Neural cell (in vitro differentiated cells): ENCODE results near the gene KRTAP12-1. TPM values are rescaled to one million over a fixed set of nuclear protein-coding genes. Genes with fewer than 3 reads are reported as not detected.

ENCODE experiments used
- H2AFZ ChIP-seq: fragments of 200-600, 300-800 bp; sonication (generic), shearing (Covaris generic); 2 replicates; pipeline ENCODE4 v1.6.0; 2014; ENCODE audit warnings: low read depth, mild to moderate bottlenecking, antibody characterized with exemption, low read length, moderate library complexity
- H3F3A ChIP-seq: fragments of 200-600 bp; shearing (Covaris generic); 2 replicates; pipeline ENCODE4 v1.6.1; 2016; ENCODE audit warnings: mild to moderate bottlenecking, moderate library complexity, mixed read lengths, antibody characterized with exemption, low read length; ENCODE audit not compliant: insufficient read depth, poor library complexity, severe bottlenecking
- H3K27ac ChIP-seq: fragments of 200-600, 300-800 bp; sonication (generic), shearing (Covaris generic); 2 replicates; pipeline ENCODE4 v1.5.1; 2014; ENCODE audit warnings: mild to moderate bottlenecking, low read length, moderate library complexity
- H3K27me3 ChIP-seq: fragments of 300-800, 200-600 bp; sonication (generic), shearing (Covaris generic); 2 replicates; pipeline ENCODE4 v1.6.0; 2014; ENCODE audit warnings: mild to moderate bottlenecking, low read depth, low read length, moderate library complexity; ENCODE audit not compliant: insufficient read depth
- H3K36me3 ChIP-seq: fragments of 300-800, 200-600 bp; sonication (generic), shearing (Covaris generic); 2 replicates; pipeline ENCODE4 v1.5.1; 2014; ENCODE audit warnings: mild to moderate bottlenecking, antibody characterized with exemption, low read length, moderate library complexity; ENCODE audit not compliant: insufficient read depth
- H3K4me2 ChIP-seq: fragments of 300-800, 200-600 bp; sonication (generic), shearing (Covaris generic); 2 replicates; pipeline ENCODE4 v1.6.0; 2014; ENCODE audit warnings: mild to moderate bottlenecking, low read length
- H3K4me3 ChIP-seq: fragments of 300-800, 200-600 bp; sonication (generic), shearing (Covaris generic); 2 replicates; pipeline ENCODE4 v1.5.1; 2014; ENCODE audit warnings: mild to moderate bottlenecking, low read length, moderate library complexity
- H3K79me2 ChIP-seq: fragments of 200-600 bp; shearing (Covaris generic); replicated peaks from 2 replicates; pipeline ENCODE4 v1.6.0; 2014; ENCODE audit warnings: mild to moderate bottlenecking, low read length, moderate library complexity; ENCODE audit not compliant: insufficient read depth
- H3K9ac ChIP-seq: fragments of 300-800, 200-600 bp; sonication (generic), shearing (Covaris generic); 2 replicates; pipeline ENCODE4 v1.6.1; 2016; ENCODE audit warnings: mild to moderate bottlenecking, low read length, mixed read lengths
- H3K9me2 ChIP-seq: fragments of 200-600 bp; shearing (Covaris generic); 2 replicates; pipeline ENCODE4 v1.6.1; 2016; ENCODE audit warnings: mild to moderate bottlenecking, low read length, mixed read lengths; ENCODE audit not compliant: insufficient read depth
- H3K9me3 ChIP-seq: fragments of 200-600, 300-800 bp; sonication (generic), shearing (Covaris generic); 2 replicates; pipeline ENCODE4 v1.6.1; 2016; ENCODE audit warnings: mild to moderate bottlenecking, mixed run types, low read length, moderate library complexity, mixed read lengths
- H4K20me1 ChIP-seq: fragments of 200-600 bp; shearing (Covaris generic); 2 replicates; pipeline ENCODE4 v1.6.1; 2016; ENCODE audit warnings: mild to moderate bottlenecking, mixed run types; ENCODE audit not compliant: insufficient read depth
- CTCF ChIP-seq: fragments of 450-650 bp; IDR thresholded peaks from 2 replicates; pipeline ENCODE4 v1.5.1; 2014; ENCODE audit warnings: antibody characterized with exemption, mild to moderate bottlenecking, moderate library complexity; ENCODE audit not compliant: poor library complexity, severe bottlenecking
- EP300 ChIP-seq: fragments of 450-650 bp; conservative IDR thresholded peaks from 2 replicates; pipeline ENCODE4 v1.6.1; 2014; ENCODE audit warnings: antibody characterized with exemption, mild to moderate bottlenecking, moderate library complexity; ENCODE audit not compliant: poor library complexity, severe bottlenecking
- EZH2 ChIP-seq: fragments of 200-600, 300-800 bp; shearing (Covaris generic), sonication (generic); IDR thresholded peaks from 2 replicates; pipeline ENCODE4 v1.6.1; 2014; ENCODE audit warnings: antibody characterized with exemption, low read length, borderline replicate concordance, mild to moderate bottlenecking; ENCODE audit not compliant: insufficient read depth, poor library complexity, severe bottlenecking
- MXI1 ChIP-seq: fragments of 450-650 bp; conservative IDR thresholded peaks from 2 replicates; pipeline ENCODE4 v1.6.1; 2014; ENCODE audit warnings: antibody characterized with exemption, mild to moderate bottlenecking; ENCODE audit not compliant: poor library complexity, severe bottlenecking
- POLR2AphosphoS5 ChIP-seq: IDR thresholded peaks from 2 replicates; pipeline ENCODE4 v1.6.1; 2012
- RAD21 ChIP-seq: fragments of 450-650 bp; conservative IDR thresholded peaks from 2 replicates; pipeline ENCODE4 v1.6.1; 2014; ENCODE audit warnings: antibody characterized with exemption, mild to moderate bottlenecking, moderate library complexity
- REST ChIP-seq: IDR thresholded peaks from 2 replicates; pipeline ENCODE4 v1.6.1; 2012; ENCODE audit warnings: borderline replicate concordance
- SMC3 ChIP-seq: fragments of 450-650 bp; conservative IDR thresholded peaks from 2 replicates; pipeline ENCODE4 v1.6.1; 2014; ENCODE audit warnings: antibody characterized with exemption, mild to moderate bottlenecking, moderate library complexity; ENCODE audit not compliant: poor library complexity
- TAF1 ChIP-seq: IDR thresholded peaks from 2 replicates; pipeline ENCODE4 v1.6.1; 2012; ENCODE audit warnings: low read depth
- polyA plus RNA-seq: library from polyadenylated mRNA; depleted of rRNA; stranded (reverse); fragments of >200 nt; gene quantifications from 2 replicates; pipeline ENCODE4 v1.2.3, GENCODE V29; 2014

KRTAP12-1 gene
- polyA plus RNA-seq, 1 donor from 2014 or later: not detected

DNA sequence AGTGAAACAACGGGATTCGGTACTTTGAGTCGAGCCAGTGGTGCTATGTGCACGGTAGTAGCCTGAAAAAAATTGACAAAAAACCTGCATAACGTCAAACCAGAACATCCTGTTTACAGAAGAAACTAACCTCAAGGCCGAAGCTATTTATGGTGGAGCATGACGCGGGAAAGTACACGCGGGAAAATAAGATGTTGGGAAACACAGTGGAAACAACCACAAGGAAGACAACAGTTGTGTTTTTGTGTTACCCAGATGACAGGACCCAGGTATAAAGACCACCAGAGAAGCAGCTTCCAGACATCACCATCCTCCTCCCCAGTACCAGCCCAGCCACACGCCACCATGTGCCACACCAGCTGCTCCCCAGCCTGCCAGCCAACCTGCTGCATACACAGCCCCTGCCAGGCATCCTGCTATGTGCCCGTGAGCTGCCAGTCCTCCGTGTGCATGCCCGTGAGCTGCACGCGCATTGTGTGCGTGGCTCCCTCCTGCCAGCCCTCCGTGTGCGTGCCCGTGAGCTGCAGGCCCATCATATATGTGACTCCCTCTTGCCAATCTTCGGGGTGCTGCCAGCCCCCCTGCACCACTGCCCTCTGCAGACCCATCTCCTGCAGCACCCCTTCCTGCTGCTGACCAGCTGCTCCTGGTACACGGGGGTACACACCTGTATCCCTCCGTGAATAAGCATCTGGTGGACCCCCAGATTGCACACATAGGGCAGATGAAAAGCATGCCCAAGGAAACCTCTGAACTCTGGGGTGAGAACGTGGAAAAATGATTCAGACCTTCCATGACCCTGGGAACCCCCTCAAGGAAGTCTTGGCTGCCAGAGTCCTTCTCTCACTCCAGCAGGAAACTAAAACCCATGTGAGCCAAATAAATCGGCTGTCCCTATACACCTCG, 24.1 kb downstream of the KRTAP12-1 start, which contains the start of gene KRTAP12-3:
Gene KRTAP12-3 (plus strand): TSS at position 298 of the 906 bp plus-strand sequence. CDS start 48 bp downstream, at position 346.
- Histone ChIP-seq H4K20me1 (no peaks in the 10 kb centered on the region), H3K9me3 (no peaks in the 10 kb centered on the region), H3K9me2 (no peaks in the 10 kb centered on the region), H3K36me3 (no peaks in the 10 kb centered on the region), H3K27me3 (no peaks in the 10 kb centered on the region), H3K4me3 (no peak within 1 kb of the TSS), H3K9ac (no peak within 1 kb of the TSS), H3K4me2 (no peak within 1 kb of the TSS), H3K79me2 (no peaks in the 10 kb centered on the region), H3F3A (no peaks in the 10 kb centered on the region), H2AFZ (no peak within 1 kb of the TSS), H3K27ac (no peak within 1 kb of the TSS)
- no peak for TF ChIP-seq CTCF
- TF ChIP-seq EP300: no peak
- no peak for TF ChIP-seq EZH2
- TF ChIP-seq RAD21: no peak
- TF ChIP-seq POLR2AphosphoS5: no peak
- no peak for TF ChIP-seq REST
- no peak for TF ChIP-seq MXI1
- no peak for TF ChIP-seq SMC3
- no peak for TF ChIP-seq TAF1

- Histone ChIP-seq H3K9me2 (no peaks in the 10 kb centered on the region), H3K4me2 (no peak overlapping the region), H3K9ac (no peak overlapping the region), H3K27me3 (no peaks in the 10 kb centered on the region), H3K9me3 (no peaks in the 10 kb centered on the region), H3F3A (no peaks in the 10 kb centered on the region), H3K79me2 (no peaks in the 10 kb centered on the region), H4K20me1 (no peaks in the 10 kb centered on the region), H3K36me3 (no peaks in the 10 kb centered on the region), H2AFZ (no peak overlapping the region), H3K27ac (no peak overlapping the region), H3K4me3 (no peak overlapping the region)
- TF ChIP-seq CTCF (no peak), REST (no peak), SMC3 (no peak), RAD21 (no peak), TAF1 (no peak), MXI1 (no peak), EZH2 (no peak), EP300 (no peak), POLR2AphosphoS5 (no peak)
Observed at GRCh38 chr21:44656868-44657267, 25.1 kb downstream of the KRTAP12-1 start.
